Medulla oblongata (tissue), 1 donor: ENCODE measurements around the gene TIGAR.

Experiments
- DNase-seq: peaks from one replicate; pipeline ENCODE4 v3.0.0-alpha.2; 2015; ENCODE audit errors: extremely low spot score

TIGAR gene

GRCh38 chr12:4378772-4379171 is 57.8 kb downstream of the TIGAR start:
- no peak for DNase-seq

GRCh38 chr12:4379405-4379804 is 58.4 kb downstream of the TIGAR start, which contains the start of gene FGF23:
Gene FGF23 (minus strand): TSS chr12:4379712. CDS start chr12:4379582, 130 bp downstream.
- DNase-seq = no peak

GRCh38 chr12:4380332-4380731 is 59.3 kb downstream of the TIGAR start:
- no peak for DNase-seq

DNA sequence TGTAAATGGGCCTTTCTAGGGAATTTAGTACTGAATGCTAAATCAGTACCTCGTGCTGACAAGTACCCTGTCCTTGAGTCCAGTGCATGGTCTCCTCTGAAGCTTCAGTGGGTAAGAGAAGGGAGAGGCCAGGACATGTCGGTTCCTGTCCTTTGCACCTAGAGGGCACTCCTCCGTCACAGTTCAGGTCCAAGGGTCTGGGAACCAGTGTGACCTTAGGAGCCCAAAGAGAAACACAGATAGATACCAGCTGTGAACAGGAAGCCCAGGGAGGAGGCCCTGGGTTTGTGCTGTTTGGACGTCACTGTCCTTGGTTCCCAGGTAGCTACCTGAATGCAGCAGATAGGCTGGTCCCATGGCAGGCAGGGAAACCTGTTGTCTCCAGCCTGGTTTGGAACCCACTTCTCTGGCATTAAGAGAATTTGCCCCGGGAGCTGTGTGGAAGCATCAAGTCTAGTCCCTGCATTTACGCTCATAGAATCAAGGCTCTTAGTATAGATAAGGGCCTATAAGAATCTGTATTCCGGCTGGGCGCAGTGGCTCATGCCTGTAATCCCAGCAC is 62.4 kb downstream of the TIGAR start:
- no peak for DNase-seq

- no peak for DNase-seq
Measured at GRCh38 chr12:4386801-4387200, 65.8 kb downstream of the TIGAR start.

GRCh38 chr12:4387607-4388006 is 66.6 kb downstream of the TIGAR start:
- DNase-seq = no peak

DNA sequence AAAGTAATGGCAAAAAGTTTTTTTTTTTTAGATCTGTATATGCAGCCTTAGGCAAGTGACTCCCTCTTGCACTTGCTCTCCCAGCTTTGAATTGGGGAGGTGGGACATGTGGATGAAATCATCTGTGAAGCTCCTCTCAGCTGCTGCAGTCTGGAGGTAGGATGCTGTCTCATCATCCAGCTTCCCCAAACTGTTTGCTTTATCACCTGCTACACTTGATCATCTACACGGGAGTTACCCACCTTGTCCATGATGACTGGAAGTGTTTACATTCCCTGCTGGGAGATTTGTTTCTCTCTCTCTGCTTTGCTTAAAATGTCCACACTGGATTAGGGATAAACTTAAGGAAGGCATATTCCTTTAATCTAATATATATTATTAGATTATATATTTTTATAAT is 67.0 kb downstream of the TIGAR start:
- DNase-seq = no peak

DNA sequence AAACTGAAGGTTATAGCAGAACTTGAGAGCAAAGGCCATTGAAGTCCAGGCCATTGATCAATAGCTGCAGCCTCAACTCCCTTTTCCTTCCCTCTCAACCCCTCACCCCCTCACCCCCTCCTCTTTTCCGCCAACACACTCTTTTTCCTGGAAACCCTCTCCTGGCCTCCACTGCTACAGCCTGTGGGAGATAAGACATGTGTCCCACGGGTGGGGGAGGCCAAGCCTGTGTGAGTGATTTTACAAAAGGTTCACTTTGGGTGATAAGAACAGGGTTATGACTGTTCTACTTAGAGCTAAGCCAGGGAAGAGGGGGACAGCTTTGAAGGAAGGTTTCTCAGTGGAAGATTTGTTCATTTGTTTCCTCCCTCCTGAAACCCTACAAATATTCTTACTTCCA is 67.6 kb downstream of the TIGAR start:
- no peak for DNase-seq

- DNase-seq = no peak
Measured at GRCh38 chr12:4392223-4392742, 71.3 kb downstream of the TIGAR start.

GRCh38 chr12:4393211-4393610 is 72.2 kb downstream of the TIGAR start:
- no peak for DNase-seq

DNA sequence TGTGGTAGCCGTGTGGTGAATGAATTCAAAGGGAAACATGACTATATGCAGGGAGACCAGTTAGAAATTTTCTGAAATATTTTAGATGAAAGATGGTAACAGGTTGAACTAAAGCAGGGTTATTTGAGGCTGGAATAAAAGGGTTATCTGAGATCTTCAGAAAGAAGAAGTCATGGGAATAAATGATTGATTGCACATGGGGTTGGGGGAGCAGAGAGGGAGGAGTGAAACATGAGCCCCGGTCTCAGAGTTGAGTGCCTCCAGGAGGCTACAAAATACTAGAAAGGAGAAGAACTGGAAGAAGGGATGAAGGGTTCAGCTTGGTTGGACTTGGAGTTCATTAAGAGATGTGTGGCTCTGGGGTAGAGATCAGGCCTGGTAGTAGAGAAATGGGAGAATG is 74.8 kb downstream of the TIGAR start:
- DNase-seq = no peak

GRCh38 chr12:4401117-4401516 is 80.1 kb downstream of the TIGAR start:
- DNase-seq = no peak

DNA sequence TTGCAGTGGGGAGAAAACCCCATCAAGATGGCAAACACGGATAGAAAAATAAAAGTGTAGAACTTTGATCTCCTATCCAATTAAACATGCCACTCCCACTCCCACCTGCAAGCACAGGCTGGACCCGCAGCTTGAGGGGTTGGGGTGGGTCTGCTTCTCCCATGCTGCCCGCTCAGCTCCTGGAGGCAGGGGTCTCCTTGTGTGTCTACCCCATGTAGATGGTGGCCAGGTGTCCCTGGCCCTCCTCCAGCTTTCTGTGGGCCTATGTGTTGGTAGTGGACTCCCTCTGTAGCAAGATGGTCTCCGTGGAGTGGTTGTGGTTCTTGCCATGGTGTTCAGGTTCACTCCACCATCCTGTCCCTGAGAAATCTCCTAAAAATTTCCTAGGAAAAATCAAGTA is 82.0 kb downstream of the TIGAR start:
- no peak for DNase-seq
